IMR-90 (cell line): ENCODE data around the gene NAMPT. TPM values are rescaled to one million over a fixed set of nuclear protein-coding genes. Genes with fewer than 3 reads are reported as not detected.
"Not testable (repeated sequence)": the region's sequence is repeated elsewhere in the genome, so short reads cannot be mapped to it uniquely, and the experiment has no call there.

Experiments
- ATAC-seq: fragments of 200-7000 bp; cut with Tn5 transposase; 2 replicates; pipeline ENCODE4 v1.9.1; 2020; ENCODE audit warnings: low read depth, mild to moderate bottlenecking, moderate library complexity
- BruUV-seq: library from RNA; stranded (reverse); fragments of 400-500 nt; replicated peaks from 2 replicates; lab custom pipeline; 2021; lab: Mats Ljungman, UMichigan
- CTCF ChIA-PET: fragments of 300-600 bp; formaldehyde crosslinking; extraction: SDS; loops from one replicate; lab custom pipeline; 2021; ENCODE audit warnings: antibody characterized with exemption; lab: Yijun Ruan, JAX
- POLR2A ChIA-PET: fragments of 300-600 bp; sonication (Branson Sonifier 250); formaldehyde crosslinking; loops from one replicate; lab custom pipeline; 2022; ENCODE audit warnings: antibody characterized with exemption; ENCODE audit not compliant: unreplicated experiment; lab: Charles Lee
- DNase-seq: peaks from one replicate; pipeline ENCODE4 v3.0.0; 2013
- H2AFZ ChIP-seq: replicated peaks from 2 replicates; pipeline ENCODE3; 2013; ENCODE audit warnings: low read length, mild to moderate bottlenecking; ENCODE audit not compliant: poor library complexity
- H2AK5ac ChIP-seq: 2 replicates; pipeline ENCODE4 v1.6.1; 2013; ENCODE audit warnings: low read depth, low read length, inconsistent platforms
- H2AK9ac ChIP-seq: replicated peaks from 2 replicates; pipeline ENCODE3; 2013; ENCODE audit warnings: mild to moderate bottlenecking, low read depth, low read length, moderate library complexity; ENCODE audit not compliant: poor library complexity
- H2BK120ac ChIP-seq: 2 replicates; pipeline ENCODE4 v1.6.1; 2013; ENCODE audit warnings: low read depth, low read length, inconsistent platforms
- H2BK15ac ChIP-seq: 3 replicates; pipeline ENCODE4 v1.6.1; 2013; ENCODE audit warnings: low read depth, low read length, inconsistent platforms
- H2BK20ac ChIP-seq: 2 replicates; pipeline ENCODE4 v1.6.1; 2013; ENCODE audit warnings: low read depth, mild to moderate bottlenecking, inconsistent platforms, low read length, moderate library complexity
- H2BK5ac ChIP-seq: 2 replicates; pipeline ENCODE4 v1.6.1; 2013; ENCODE audit warnings: mild to moderate bottlenecking, low read depth, low read length, inconsistent platforms; ENCODE audit not compliant: poor library complexity, severe bottlenecking
- H3K14ac ChIP-seq: replicated peaks from 2 replicates; pipeline ENCODE4 v1.6.1; 2013; ENCODE audit warnings: low read depth, low read length, inconsistent platforms
- H3K18ac ChIP-seq: 2 replicates; pipeline ENCODE4 v1.6.1; 2013; ENCODE audit warnings: low read depth, low read length, control low read depth
- H3K23ac ChIP-seq: 2 replicates; pipeline ENCODE4 v1.6.1; 2013; ENCODE audit warnings: low read depth, low read length, inconsistent platforms
- H3K27ac ChIP-seq: 2 replicates; pipeline ENCODE4 v1.5.1; 2013; ENCODE audit warnings: mild to moderate bottlenecking, control low read depth, low read length; ENCODE audit not compliant: insufficient read depth
- H3K27me3 ChIP-seq: 2 replicates; pipeline ENCODE4 v1.6.1; 2013; ENCODE audit warnings: low read length; ENCODE audit not compliant: control insufficient read depth, insufficient read depth
- H3K36me3 ChIP-seq: 2 replicates; pipeline ENCODE4 v1.6.1; 2013; ENCODE audit warnings: low read length, mixed read lengths; ENCODE audit not compliant: control insufficient read depth, insufficient read depth
- H3K4ac ChIP-seq: 2 replicates; pipeline ENCODE4 v1.6.1; 2013; ENCODE audit warnings: low read depth, low read length, inconsistent platforms
- H3K4me1 ChIP-seq: 2 replicates; pipeline ENCODE4 v1.6.1; 2013; ENCODE audit warnings: low read length, mixed read lengths; ENCODE audit not compliant: control insufficient read depth, insufficient read depth
- H3K4me2 ChIP-seq: 2 replicates; pipeline ENCODE4 v1.6.1; 2013; ENCODE audit warnings: low read depth, mild to moderate bottlenecking, control low read depth, low read length, moderate library complexity
- H3K4me3 ChIP-seq: 2 replicates; pipeline ENCODE4 v1.5.1; 2013; ENCODE audit warnings: low read depth, mild to moderate bottlenecking, control low read depth, low read length, moderate library complexity; ENCODE audit not compliant: insufficient read depth
- H3K56ac ChIP-seq: 2 replicates; pipeline ENCODE4 v1.6.1; 2013; ENCODE audit warnings: low read length, inconsistent platforms; ENCODE audit not compliant: insufficient read depth; ENCODE audit errors: extremely low read depth
- H3K79me1 ChIP-seq, 2 experiments: 2 replicates each; pipeline ENCODE4 v1.6.1; 2013; ENCODE audit warnings: low read length in 2 of 2, inconsistent platforms in 1 of 2, low read depth in 1 of 2
- H3K9ac ChIP-seq: 2 replicates; pipeline ENCODE4 v1.6.1; 2013; ENCODE audit warnings: low read depth, low read length, control low read depth
- H3K9me1 ChIP-seq: 2 replicates; pipeline ENCODE4 v1.6.1; 2013; ENCODE audit warnings: low read length, inconsistent platforms; ENCODE audit not compliant: insufficient read depth
- H3K9me3 ChIP-seq: 2 replicates; pipeline ENCODE4 v1.6.1; 2013; ENCODE audit warnings: low read length; ENCODE audit not compliant: control insufficient read depth, insufficient read depth
- H4K20me1 ChIP-seq: 2 replicates; pipeline ENCODE4 v1.6.1; 2013; ENCODE audit warnings: low read length, inconsistent platforms; ENCODE audit not compliant: insufficient read depth
- H4K5ac ChIP-seq: 2 replicates; pipeline ENCODE4 v1.6.1; 2013; ENCODE audit warnings: mild to moderate bottlenecking, low read depth, low read length, control low read depth
- H4K8ac ChIP-seq, 2 experiments: 2 replicates each; pipeline ENCODE4 v1.6.1; 2013; ENCODE audit warnings: low read depth in 2 of 2, low read length in 2 of 2, control low read depth in 1 of 2, inconsistent platforms in 1 of 2
- H4K91ac ChIP-seq: 2 replicates; pipeline ENCODE4 v1.6.1; 2013; ENCODE audit warnings: low read depth, low read length, inconsistent platforms; ENCODE audit not compliant: insufficient read depth
- WGBS, 2 experiments: methylation state at CpG; one replicate each; pipeline versions ENCODE4 v1.1.5 to v1.1.7; 2013; ENCODE audit warnings: missing lambda C conversion rate in 2 of 2; ENCODE audit not compliant: insufficient read length in 1 of 2; ENCODE audit errors: extremely low coverage in 2 of 2; 5-methylcytosine and 5-hydroxymethylcytosine counted together
- dilution Hi-C: fragments of 300-500 bp; cut with HindIII; formaldehyde crosslinking; loops from one replicate; pipeline ENCODE4 v1.14.3; 2018; ENCODE audit warnings: low sequenced_read_pairs; ENCODE audit not compliant: unreplicated experiment
- in situ Hi-C: fragments of 300-500 bp; cut with MboI; formaldehyde crosslinking; loops from 3 replicates; pipeline ENCODE4 v1.14.3; 2019; ENCODE audit warnings: low sequenced_read_pairs, inconsistent platforms, mixed read lengths
- intact Hi-C: fragments of 100-400 bp; cut with micrococcal nuclease; formaldehyde crosslinking; loops from 2 replicates; pipeline ENCODE4 v1.10.0; 2022
- polyA plus RNA-seq, 3 experiments: library from polyadenylated mRNA; depleted of rRNA; stranded (reverse); fragments of >200 nt; gene quantifications; 2 replicates each; pipeline ENCODE4 v1.2.3, GENCODE V29; 2012; ENCODE audit warnings: low replicate concordance in 1 of 3
- total RNA-seq: library from RNA; depleted of rRNA; stranded (reverse); fragments of >200 nt; gene quantifications from 2 replicates; pipeline ENCODE4 v1.2.3, GENCODE V29; 2012

NAMPT gene
- total and polyA plus RNA-seq, 2 of the 4 experiments (the other 2 are of a cell fraction) = 13.3 to 31.7 TPM

GRCh38 chr7:106298631-106299030 is 13.8 kb upstream of the NAMPT start:
- H4K5ac ChIP-seq, ATAC-seq, H3K4me3 ChIP-seq, H3K79me1 ChIP-seq, H3K18ac ChIP-seq, H2BK15ac ChIP-seq, H2BK5ac ChIP-seq, BruUV-seq, H3K4me2 ChIP-seq, H3K9me3 ChIP-seq, H3K27me3 ChIP-seq, H3K4ac ChIP-seq, H4K20me1 ChIP-seq, H2AK5ac ChIP-seq, H2AFZ ChIP-seq, H4K91ac ChIP-seq, dilution Hi-C loops, H2BK20ac ChIP-seq, POLR2A ChIA-PET, DNase-seq, H2AK9ac ChIP-seq, H4K8ac ChIP-seq, in situ Hi-C loops, H3K56ac ChIP-seq, H3K9me1 ChIP-seq, H3K27ac ChIP-seq, CTCF ChIA-PET, H3K4me1 ChIP-seq, intact Hi-C loops, H3K9ac ChIP-seq, H3K14ac ChIP-seq, H3K36me3 ChIP-seq, H3K23ac ChIP-seq, H2BK120ac ChIP-seq: not testable (repeated sequence)
- no CpG with 5 or more reads among the region's 4 CpGs for WGBS, 2 experiments

- H3K56ac ChIP-seq, dilution Hi-C loops, H3K36me3 ChIP-seq, H3K4me1 ChIP-seq, H3K4ac ChIP-seq, H3K79me1 ChIP-seq, H3K18ac ChIP-seq, in situ Hi-C loops, H3K27me3 ChIP-seq, ATAC-seq, H3K9me1 ChIP-seq, POLR2A ChIA-PET, H2BK15ac ChIP-seq, H3K9me3 ChIP-seq, H4K91ac ChIP-seq, H2AK9ac ChIP-seq, H4K8ac ChIP-seq, H3K27ac ChIP-seq, H3K9ac ChIP-seq, H2BK120ac ChIP-seq, H4K20me1 ChIP-seq, intact Hi-C loops, H3K14ac ChIP-seq, H3K23ac ChIP-seq, H2AK5ac ChIP-seq, H2BK5ac ChIP-seq, H2BK20ac ChIP-seq, H3K4me2 ChIP-seq, CTCF ChIA-PET, H3K4me3 ChIP-seq, DNase-seq, BruUV-seq, H2AFZ ChIP-seq, H4K5ac ChIP-seq: not testable (repeated sequence)
- no CpG with 5 or more reads among the region's 4 CpGs for WGBS, 2 experiments
These were observed 13.4 kb upstream of the NAMPT start for GRCh38 chr7:106298155-106298554.
